GM19035 (cell line): ENCODE data around the gene COG8.
A peak's percentile ranks its signal among the peaks of the same experiment; 100 is the strongest.
"Not testable (repeated sequence)": the region's sequence is repeated elsewhere in the genome, so short reads cannot be mapped to it uniquely, and the experiment has no call there.

Experiments
- ATAC-seq: cut with Tn5 transposase; IDR thresholded peaks from one replicate; pipeline ENCODE4 v1.9.1; 2021; ENCODE audit not compliant: unreplicated experiment

COG8 gene, protein sequence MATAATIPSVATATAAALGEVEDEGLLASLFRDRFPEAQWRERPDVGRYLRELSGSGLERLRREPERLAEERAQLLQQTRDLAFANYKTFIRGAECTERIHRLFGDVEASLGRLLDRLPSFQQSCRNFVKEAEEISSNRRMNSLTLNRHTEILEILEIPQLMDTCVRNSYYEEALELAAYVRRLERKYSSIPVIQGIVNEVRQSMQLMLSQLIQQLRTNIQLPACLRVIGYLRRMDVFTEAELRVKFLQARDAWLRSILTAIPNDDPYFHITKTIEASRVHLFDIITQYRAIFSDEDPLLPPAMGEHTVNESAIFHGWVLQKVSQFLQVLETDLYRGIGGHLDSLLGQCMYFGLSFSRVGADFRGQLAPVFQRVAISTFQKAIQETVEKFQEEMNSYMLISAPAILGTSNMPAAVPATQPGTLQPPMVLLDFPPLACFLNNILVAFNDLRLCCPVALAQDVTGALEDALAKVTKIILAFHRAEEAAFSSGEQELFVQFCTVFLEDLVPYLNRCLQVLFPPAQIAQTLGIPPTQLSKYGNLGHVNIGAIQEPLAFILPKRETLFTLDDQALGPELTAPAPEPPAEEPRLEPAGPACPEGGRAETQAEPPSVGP

DNA sequence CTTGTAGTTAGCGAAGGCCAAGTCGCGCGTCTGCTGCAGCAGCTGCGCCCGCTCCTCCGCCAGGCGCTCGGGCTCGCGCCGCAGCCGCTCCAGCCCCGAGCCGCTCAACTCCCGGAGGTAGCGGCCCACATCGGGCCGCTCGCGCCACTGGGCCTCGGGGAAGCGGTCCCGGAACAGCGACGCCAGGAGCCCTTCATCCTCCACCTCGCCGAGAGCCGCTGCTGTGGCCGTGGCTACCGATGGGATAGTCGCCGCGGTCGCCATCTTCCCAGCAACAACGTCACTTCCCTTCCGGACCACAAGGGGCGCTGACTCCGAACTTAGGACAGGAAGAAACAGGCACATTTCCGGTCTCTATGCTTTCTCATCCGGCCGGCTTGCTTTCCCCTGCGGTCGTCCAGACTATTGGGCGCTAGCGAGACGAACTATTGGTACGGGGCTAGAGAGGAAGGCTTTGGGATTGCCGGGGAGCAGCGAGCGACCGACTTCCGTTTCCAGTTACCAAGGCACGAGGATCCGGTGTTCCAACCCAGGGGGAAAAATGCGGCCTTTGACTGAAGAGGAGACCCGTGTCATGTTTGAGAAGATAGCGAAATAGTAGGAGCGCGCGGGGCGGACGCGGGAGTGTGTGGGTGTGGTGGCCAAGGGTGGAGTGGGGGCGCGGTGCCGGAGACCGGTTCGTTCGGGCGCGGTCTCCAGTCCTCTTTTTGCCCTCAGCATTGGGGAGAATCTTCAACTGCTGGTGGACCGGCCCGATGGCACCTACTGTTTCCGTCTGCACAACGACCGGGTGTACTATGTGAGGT is at the start of gene COG8, which contains the start of gene NIP7:
COG8 (minus strand) TSS at position 276 of the 806 bp plus-strand sequence; CDS start at position 264, 12 bp downstream.
NIP7 (plus strand) TSS at position 484 of the 806 bp plus-strand sequence; CDS start at position 542, 58 bp downstream.
- peak; percentile 88 for ATAC-seq

DNA sequence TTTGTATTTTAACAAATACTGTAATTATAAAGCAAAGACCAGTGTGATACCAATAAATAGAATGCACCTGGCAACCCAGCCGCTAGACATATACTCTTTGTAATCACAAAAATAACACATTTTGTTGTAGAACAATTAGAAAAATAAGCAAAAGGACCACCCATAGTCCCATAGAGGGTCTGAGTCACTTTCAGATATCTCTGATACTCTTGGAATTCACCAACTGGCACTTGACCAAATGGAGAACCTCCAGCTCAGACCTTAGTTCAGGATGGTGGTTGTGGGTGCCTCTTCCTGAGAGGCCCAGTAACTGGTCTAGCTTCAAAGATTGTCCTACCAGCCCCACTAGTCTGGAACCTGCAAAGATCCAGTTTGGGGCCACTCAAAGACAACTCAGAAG is 47.2 kb upstream of the COG8 start:
- no peak for ATAC-seq

DNA sequence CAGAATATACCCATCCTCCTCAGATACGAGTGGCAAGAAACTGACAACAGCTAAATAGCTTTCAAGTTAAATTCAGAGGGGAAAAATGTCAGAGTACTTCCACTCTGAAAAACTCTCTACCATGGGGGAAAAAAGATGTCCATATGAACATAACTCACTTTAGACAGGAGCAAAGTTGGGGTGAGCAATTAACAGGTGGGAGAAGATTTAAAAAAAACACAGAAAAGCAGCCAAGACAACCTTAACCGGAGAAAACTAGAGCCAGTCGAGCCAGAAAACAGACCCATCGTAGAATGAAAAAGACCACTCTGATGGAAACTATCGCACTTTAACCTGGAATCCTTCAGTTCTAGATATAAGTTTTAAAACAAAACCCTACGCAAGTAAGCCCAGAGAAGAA is 45.6 kb upstream of the COG8 start:
- no peak for ATAC-seq

DNA sequence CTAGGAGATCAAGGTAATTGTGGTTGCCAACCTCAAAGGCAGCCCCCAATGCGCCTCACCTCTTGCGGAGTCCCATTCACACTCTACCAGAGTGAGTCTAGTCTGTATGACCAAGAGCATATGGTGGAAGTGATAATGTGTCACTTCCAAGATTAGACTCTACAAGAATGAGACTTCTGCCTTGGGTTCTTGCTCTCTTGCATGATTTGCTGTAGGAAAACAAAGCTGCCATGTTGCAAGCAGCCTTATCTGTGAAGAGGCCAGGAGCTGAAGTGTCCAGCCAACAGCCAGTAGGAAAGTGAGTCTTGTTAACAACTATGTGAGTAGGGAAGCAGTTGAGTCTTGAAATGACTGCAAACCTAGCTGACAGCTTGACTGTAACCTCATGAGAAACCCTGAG is 43.1 kb upstream of the COG8 start:
- ATAC-seq, result no peak

DNA sequence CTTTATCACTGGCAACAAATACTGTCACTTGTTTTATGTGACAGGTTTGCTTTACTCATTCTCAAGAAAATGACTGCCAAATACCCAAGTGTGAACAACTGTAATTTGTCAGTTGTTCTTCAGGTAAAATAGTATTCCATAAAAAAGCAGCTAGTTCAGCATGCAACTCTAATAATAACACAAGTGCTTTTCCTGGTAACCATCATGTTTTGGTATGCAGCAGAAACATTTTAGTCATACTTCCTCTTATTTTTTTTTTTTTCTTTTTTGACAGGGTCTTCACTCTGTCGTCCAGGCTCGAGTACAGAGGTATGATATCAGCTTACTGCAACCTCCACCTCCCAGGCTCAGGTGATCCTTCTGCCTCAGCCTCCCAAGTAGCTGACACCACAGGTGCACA is 41.9 kb upstream of the COG8 start:
- ATAC-seq, result no peak

DNA sequence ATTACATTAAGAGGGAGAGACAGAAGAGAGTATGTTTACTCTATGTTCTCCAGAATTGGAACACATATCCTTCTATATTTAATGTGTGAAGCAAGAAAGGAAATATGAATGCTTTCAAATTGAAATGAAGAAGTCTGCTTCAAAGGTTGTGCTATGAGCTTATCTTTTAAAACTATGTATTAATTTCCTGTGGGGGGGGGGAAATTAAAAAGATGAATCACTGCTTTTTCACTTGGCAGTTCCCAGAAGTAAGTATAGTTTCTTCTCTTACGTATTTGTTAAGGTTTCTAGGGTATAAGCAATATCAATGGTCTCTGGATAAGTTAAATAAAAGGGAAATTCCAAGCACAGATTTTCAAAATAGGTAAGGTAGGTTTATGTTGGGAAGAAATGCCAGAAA is 39.4 kb upstream of the COG8 start:
- ATAC-seq, result no peak

DNA sequence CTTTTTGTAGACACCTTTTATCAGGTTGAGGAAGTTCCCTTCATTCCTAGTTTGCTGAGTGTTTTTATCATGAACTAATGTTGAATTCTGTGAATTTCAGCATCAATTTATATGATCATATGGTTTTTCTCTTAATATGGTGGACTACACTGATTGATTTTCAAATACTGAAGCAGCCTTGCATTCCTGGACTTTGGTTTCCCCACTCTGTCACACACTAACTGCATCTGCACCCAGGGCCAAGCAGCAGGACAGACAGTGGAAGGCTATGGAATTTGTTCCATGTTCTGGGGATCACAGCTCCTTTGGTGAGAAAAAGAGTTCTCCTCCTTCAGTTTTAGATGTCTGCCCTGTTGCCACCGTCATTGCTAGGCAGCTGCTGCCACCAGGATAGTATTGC is 38.7 kb upstream of the COG8 start:
- ATAC-seq, result no peak

DNA sequence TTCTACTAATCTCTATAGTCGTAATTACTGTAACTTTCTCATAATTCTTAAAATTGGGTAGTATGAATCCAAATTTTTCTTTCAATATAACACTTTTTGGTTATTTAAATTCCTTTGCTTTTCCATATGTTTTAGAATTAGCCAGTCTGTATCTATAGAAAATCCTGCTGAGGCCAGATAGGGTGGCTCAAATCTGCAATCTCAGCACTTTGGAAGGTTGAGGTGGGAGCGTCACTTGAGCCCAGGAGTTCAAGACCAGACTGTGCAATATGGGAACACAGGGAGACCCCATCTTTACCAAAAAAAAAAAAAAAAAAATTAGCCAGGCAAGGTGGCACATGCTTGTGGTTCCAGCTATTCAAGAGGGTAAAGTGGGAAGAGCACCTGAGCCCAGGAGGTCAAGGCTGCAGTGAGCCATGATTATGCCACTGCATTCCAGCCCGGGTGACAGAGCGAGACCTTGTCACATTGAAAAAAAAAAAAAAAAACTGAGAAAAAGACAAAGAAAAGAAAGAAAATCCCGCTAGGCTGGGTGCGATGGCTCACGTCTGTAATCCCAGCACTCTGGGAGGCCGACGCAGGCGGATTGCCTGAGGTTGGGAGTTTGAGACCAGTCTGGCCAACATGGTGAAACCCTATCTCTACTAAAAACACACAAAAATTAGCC is 37.2 kb upstream of the COG8 start:
- no peak for ATAC-seq

DNA sequence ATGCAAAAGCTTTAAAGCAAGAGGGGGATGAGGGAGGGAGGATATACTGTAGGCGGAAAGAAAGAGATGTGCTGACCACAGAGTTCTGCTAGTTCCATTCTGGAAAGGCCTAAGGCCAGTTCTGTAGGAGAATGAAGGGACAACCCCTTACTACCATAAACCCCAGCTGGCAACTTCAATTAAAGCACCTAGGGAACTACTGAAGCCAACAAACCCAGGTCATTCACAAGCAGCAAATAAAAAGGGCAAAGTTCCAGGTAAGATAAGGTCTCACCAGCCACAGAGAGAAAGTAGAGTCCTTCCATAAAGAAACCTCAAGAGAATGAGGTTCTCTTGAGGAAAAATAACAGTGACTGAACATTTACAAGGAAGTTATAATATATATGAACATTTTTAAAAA is 33.7 kb upstream of the COG8 start:
- no peak for ATAC-seq

DNA sequence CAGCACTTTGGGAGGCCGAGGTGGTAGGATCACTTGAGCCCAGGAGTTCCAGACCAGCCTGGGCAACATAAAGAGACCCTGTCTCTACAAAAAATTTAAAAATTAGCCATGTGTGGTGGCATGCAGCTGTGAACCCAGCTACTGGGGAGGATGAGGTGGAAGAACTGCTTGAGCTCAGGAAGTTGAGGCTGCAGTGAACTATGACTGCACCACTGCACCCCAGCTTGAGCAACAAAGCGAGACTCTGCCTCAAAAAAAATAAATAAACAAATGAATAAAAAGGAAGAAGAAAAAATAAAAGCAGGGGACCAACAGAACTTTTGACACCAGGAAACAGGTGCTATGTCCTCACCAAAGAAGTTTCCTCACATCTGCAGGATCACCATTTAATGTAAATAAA is 32.2 kb upstream of the COG8 start:
- ATAC-seq, result no peak

DNA sequence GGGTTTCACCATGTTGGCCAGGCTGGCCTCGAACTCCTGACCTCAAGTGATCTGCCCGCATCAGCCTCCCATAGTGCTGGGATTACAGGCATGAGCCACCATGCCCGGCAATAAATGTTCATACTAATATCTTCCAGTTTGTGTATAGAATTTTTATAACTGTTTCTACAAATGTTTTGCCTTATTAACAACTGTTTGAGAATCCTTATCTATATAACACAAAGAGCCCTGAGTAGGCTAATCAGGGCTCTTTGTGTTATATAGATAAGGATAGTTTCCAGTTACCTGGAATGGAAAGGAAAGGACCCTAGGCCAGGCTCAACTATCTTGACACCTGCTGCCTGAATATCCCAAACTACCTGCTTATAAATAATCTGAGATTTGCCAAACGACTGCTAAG is 29.5 kb upstream of the COG8 start:
- no peak for ATAC-seq

DNA sequence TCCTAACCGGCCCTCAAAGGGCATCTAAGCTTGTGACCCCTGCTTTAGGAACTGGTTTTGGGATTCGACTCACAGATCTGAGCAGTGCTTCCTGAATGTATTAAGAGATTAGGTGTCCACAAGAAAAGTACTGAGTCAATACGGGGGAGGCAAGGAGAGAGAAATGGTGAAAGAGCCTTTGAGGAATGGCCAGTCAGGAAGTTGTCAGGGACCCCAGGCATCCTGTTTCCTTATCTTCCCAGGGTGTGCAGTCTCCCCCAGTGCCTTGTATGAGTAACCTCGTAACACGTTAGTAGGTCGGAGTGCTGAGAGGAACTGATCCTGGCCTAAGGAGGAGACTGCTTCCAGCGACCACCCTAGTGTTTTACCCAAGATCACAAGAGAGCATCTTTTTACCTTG is 28.6 kb upstream of the COG8 start:
- no peak for ATAC-seq

DNA sequence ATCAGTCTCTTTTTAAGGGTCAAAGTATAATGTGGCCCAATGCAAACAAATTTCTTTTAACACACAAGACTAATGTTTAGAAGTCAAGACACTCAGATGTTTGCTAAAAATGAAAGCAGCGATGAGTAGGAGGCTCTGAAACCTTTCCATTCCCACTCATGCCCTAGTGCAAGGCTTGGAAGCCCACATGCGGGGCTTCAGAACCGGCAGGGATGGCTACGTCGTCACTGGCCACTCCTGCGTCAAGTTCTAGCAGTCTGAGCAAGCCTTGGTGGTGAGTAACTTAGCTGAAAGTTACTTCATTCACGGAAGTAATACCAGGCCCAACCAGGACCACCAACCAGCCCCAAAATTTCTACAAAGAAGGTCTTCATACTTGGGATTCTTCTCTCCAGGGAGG is 27.1 kb upstream of the COG8 start:
- no peak for ATAC-seq

DNA sequence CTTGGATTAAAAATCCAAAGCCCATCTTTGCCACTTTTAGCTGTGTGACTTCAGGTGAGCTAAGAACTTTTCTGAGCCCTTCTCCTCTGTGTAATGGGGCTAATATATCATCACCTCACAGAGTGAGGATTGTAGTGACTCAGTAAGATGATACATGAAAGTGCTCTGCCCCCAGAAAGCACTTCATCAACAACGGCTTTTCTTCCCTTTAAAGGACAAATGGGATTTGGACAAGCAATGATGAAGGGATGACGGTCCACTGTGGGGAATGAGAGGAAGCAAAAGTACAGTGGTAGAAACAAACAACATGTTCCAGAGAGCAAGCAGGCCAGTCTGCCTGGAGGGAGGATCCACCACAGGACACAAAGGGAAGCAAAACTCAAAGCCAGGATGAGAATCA is 26.5 kb upstream of the COG8 start:
- ATAC-seq, result no peak

DNA sequence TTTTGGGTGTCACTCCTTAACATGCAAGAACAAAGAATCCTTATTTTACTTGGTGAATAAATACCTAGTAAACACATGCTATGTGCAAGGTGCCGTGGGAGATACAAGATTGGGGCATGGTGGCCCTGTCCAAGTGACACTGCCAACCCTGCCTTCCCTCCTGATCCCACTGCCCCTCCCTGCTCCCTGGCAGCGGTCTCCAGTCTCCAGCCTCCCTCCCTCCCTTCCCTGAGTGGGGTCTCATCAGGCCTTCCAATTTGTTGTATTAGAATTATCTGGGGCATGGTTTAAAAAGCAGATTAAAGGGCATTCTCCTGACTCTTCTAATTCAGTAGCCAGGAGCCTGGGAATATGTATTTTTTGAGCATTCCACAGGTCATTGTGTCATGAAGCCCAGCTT is 24.7 kb upstream of the COG8 start:
- ATAC-seq, result no peak

DNA sequence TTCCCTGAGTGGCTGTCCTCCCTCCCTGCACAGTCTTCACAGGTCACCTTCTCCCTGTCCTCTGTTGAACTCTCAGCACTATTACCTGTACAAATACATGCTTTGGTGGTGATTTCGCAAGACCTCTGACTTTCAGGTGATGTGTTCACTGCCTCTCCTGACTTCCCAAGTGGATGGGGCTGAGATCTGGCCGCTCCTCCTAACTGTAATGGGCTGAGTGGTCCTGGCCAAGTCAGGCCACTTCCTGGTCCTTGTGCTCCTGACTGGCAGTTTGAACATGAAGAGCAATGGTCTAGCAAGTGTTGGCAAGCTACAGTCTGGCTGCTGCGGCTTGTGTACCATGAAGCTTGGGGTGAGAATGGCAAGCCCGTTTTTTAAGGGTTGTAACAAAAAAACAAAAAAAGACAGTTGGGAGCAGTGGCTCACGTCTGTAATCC is 23.9 kb upstream of the COG8 start:
- ATAC-seq, result no peak

DNA sequence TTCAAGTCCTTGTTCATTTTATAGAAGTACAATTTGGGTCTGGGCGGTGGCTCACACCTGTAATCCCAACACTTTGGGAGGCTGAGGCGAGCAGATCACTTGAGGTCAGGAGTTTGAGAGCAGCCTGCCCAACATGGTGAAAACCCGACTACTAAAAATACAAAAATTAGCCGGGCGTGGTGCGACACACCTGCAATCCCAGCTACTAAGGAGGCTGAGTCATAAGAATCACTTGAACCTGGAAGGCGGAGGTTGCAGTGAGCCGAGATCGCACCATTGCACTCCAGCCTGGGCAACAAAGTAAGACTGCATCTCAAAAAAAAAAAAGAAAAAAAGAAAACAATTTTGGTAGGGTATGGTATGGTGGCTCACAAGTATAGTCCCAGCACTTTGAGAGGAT is 20.7 kb upstream of the COG8 start:
- not testable (repeated sequence) for ATAC-seq

DNA sequence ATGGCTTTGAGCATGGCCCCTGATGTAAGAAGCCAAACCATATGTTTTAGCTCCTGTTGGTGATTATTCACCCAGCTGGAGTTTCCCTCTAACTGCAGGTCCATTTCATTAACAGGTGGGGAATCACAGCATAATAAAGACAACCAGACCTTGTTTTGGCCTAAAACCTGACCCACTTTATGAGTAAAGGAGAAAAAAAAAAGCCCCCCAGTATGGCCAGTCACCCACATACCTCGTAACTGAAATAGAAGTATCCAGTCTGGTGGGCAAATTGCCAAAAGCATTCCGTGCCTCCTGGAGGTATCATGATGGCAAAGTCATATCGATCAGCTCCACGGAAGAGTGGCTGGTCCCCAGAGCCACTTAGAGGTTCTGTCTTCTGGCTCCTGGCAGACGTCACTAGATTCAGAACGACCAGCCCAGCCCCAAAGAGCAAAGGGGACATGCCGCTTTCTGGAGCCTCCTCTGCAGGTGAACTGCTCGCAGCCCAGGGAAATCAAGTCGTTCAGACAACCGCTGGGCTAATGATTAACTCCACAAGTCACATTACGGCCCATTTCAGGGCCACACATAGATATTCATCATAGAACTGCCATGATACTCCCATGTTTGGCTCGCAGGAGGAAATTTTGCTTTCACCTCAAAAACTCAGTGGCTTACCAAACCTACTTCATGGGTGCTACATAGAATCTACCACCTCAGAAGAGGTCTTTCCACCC is 12.1 kb upstream of the COG8 start, which contains the start of gene TMED6:
TMED6 (minus strand) TSS at position 478 of the 719 bp plus-strand sequence; CDS start at position 445, 33 bp downstream.
- ATAC-seq, result no peak

DNA sequence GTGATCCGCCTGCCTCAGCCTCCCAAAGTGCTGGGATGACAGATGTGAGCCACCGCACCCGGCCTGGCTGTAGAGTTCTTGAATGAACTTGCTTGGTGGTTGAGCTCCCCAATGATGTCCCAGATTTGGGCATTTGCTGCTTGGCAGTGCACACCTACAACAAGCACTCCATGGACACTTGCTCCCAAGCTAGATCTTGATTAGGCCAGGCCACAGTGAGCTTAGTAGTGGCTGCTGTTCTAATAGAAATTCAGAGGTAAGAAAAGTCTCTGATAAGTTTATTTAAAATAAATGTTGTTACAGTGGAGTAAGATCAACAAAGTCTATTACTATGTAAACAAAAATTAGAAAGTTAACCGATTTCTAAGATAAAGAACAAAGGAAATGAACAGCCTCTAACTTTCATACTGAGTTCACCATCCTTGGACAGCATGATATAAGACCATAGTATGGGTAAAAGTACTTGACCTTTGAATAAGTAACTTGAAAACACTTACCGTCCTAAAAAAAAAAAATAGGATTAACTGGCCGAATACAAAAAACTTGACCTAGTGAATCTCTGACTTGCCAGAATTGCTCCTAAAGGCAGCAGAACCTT is 11.3 kb upstream of the COG8 start:
- no peak for ATAC-seq

DNA sequence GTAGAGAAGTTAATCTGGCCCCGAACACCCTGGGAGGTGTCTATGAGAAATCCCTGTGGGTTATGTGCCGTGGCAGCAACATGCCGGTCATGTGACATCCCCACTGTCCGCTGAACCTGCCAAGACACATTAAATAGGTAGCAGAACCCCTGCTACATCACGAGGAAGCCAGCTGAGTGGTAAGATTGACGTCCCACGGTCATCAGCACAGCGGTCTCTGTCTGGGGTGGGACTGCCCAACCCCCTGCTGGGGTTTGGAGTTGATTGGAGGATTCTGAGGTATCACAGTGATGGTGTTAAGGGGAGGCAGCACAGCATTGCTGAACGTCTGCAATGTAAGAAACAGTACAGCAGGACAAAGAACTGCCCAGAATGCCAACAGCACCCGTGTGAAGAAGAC is 10.2 kb upstream of the COG8 start:
- no peak for ATAC-seq
